Erythroblast (primary cell): ENCODE results near the gene ZCCHC7.

Experiments used
- GATA1 ChIP-seq: IDR thresholded peaks from 2 replicates; pipeline ENCODE4 v1.6.1; 2011; ENCODE audit warnings: low read depth, mild to moderate bottlenecking, control low read depth, low read length, moderate library complexity
- POLR2A ChIP-seq: IDR thresholded peaks from 2 replicates; pipeline ENCODE4 v1.6.1; 2011; ENCODE audit warnings: mild to moderate bottlenecking, low read length

DNA sequence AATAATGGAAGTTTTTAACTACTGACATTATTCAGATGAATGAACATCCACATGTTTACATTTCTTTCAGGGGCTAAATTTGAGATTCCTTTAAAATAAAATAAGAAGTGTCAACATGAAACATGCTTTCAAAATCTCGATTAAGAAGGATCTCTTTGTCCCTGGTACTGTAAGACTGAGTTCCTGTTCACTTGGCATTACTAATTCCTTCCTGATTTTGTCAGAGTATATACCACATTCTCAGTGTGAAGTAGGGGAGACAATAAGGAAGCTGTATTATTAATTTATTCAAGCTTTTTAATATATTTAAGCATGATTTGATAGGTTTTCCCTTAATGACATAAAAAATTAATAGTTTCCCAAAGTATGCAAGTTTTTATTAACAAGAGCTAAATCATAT lies 220.6 kb downstream of the ZCCHC7 start:
- TF ChIP-seq POLR2A (no peak), GATA1 (no peak)
